PC-3 (cell line): ENCODE measurements around the gene CRISPLD2. TPM values are rescaled to one million over a fixed set of nuclear protein-coding genes. Genes with fewer than 3 reads are reported as not detected.

Source experiments
- ATAC-seq: fragments of 200-7000 bp; cut with Tn5 transposase; 2 replicates; pipeline ENCODE4 v1.9.1; 2020; ENCODE audit warnings: mild to moderate bottlenecking, moderate library complexity
- BruUV-seq: library from RNA; stranded (reverse); fragments of 400-500 nt; replicated peaks from 2 replicates; lab custom pipeline; 2021; lab: Mats Ljungman, UMichigan
- CTCF ChIA-PET: fragments of 300-600 bp; sonication (Branson Sonifier 250); formaldehyde crosslinking; loops from one replicate; lab custom pipeline; 2022; ENCODE audit warnings: antibody characterized with exemption; lab: Charles Lee
- POLR2A ChIA-PET: fragments of 300-600 bp; sonication (Branson Sonifier 250); formaldehyde crosslinking; loops from one replicate; lab custom pipeline; 2022; ENCODE audit warnings: antibody characterized with exemption; ENCODE audit not compliant: unreplicated experiment; lab: Charles Lee
- DNase-seq: peaks from one replicate; pipeline ENCODE4 v3.0.0-alpha.2; 2015
- H2AFZ ChIP-seq: fragments of 300-600 bp; sonication (generic); 2 replicates; pipeline ENCODE4 v1.6.0; 2016; ENCODE audit warnings: antibody characterized with exemption, low read length
- H3F3A ChIP-seq: fragments of 300-600 bp; sonication (generic); one replicate; pipeline ENCODE4 v1.6.0; 2017; ENCODE audit warnings: antibody characterized with exemption, low read length, control low read depth, mild to moderate bottlenecking; ENCODE audit not compliant: unreplicated experiment
- H3K27ac ChIP-seq: fragments of 300-600 bp; sonication (generic); 2 replicates; pipeline ENCODE4 v1.5.1; 2016; ENCODE audit warnings: mild to moderate bottlenecking, low read length
- H3K27me3 ChIP-seq: fragments of 300-600 bp; sonication (generic); 2 replicates; pipeline ENCODE4 v1.6.1; 2016; ENCODE audit warnings: low read length, mixed read lengths
- H3K36me3 ChIP-seq: fragments of 300-600 bp; sonication (generic); 2 replicates; pipeline ENCODE4 v1.6.1; 2016; ENCODE audit warnings: low read depth, mixed run types, low read length, mixed read lengths
- H3K4me1 ChIP-seq: fragments of 300-600 bp; sonication (generic); 2 replicates; pipeline ENCODE4 v1.5.1; 2016; ENCODE audit warnings: low read length; ENCODE audit not compliant: insufficient read depth
- H3K4me2 ChIP-seq: fragments of 300-600 bp; sonication (generic); 2 replicates; pipeline ENCODE4 v1.6.0; 2016; ENCODE audit warnings: low read length
- H3K4me3 ChIP-seq: fragments of 300-600 bp; sonication (generic); 2 replicates; pipeline ENCODE4 v1.5.1; 2016; ENCODE audit warnings: mild to moderate bottlenecking, low read length, mixed read lengths
- H3K79me2 ChIP-seq: fragments of 300-600 bp; sonication (generic); 2 replicates; pipeline ENCODE4 v1.6.1; 2017; ENCODE audit warnings: low read length, mixed read lengths
- H3K9ac ChIP-seq: fragments of 300-600 bp; sonication (generic); 2 replicates; pipeline ENCODE4 v1.6.0; 2016; ENCODE audit warnings: mild to moderate bottlenecking, low read length
- H3K9me2 ChIP-seq: fragments of 300-600 bp; sonication (generic); replicated peaks from 2 replicates; pipeline ENCODE4 v1.6.1; 2016; ENCODE audit warnings: mixed run types, low read length, mixed read lengths
- H3K9me3 ChIP-seq: fragments of 300-600 bp; sonication (generic); 2 replicates; pipeline ENCODE4 v1.6.1; 2016; ENCODE audit warnings: low read length, mixed read lengths
- H4K20me1 ChIP-seq: fragments of 300-600 bp; sonication (generic); 2 replicates; pipeline ENCODE4 v1.6.1; 2016; ENCODE audit warnings: low read length, mixed read lengths
- CTCF ChIP-seq: fragments of 300-600 bp; sonication (generic); conservative IDR thresholded peaks from 2 replicates; pipeline ENCODE4 v1.5.1; 2017; ENCODE audit warnings: antibody characterized with exemption, low read depth, mild to moderate bottlenecking, low read length
- EZH2 ChIP-seq: fragments of 300-600 bp; sonication (generic); IDR thresholded peaks from one replicate; pipeline ENCODE4 v1.6.1; 2017; ENCODE audit warnings: antibody characterized with exemption, mild to moderate bottlenecking, low read length; ENCODE audit not compliant: unreplicated experiment
- EZH2phosphoT487 ChIP-seq: fragments of 300-600 bp; sonication (generic); IDR thresholded peaks from 2 replicates; pipeline ENCODE4 v1.6.1; 2018; ENCODE audit warnings: mild to moderate bottlenecking, antibody characterized with exemption, low read length, borderline replicate concordance
- intact Hi-C: fragments of 100-400 bp; cut with micrococcal nuclease; formaldehyde crosslinking; loops from 2 replicates; pipeline ENCODE4 v1.9.0; 2023
- total RNA-seq: library from RNA; depleted of rRNA; stranded (reverse); fragments of >200 nt; gene quantifications from 2 replicates; pipeline ENCODE4 v1.2.3, GENCODE V29; 2014

CRISPLD2 gene
- total RNA-seq, 1 experiment from 2014 or later: 2.8 TPM

- H3K9ac ChIP-seq: no peak overlapping the region
- intact Hi-C loops: no loop called here
- ChIA-PET CTCF (no interaction called here), POLR2A (no interaction called here)
- H3K4me2 ChIP-seq: 0 out of 2 replicates have a peak overlapping the region, but pooled peaks have one; percentile 4
- peaks cover 9% of the 10 kb centered on the region for H3K4me1 ChIP-seq
- no peaks in the 10 kb centered on the region for H4K20me1 ChIP-seq
- no peak overlapping the region for H3K4me3 ChIP-seq
- no peaks in the 10 kb centered on the region for H3K27me3 ChIP-seq
- DNase-seq (peak; percentile 33), ATAC-seq (peak; percentile 38)
- TF ChIP-seq EZH2phosphoT487: no peak
- no peak for TF ChIP-seq CTCF
- TF ChIP-seq EZH2: no peak
- no peaks in the 10 kb centered on the region for H3K79me2 ChIP-seq
- H2AFZ ChIP-seq: peak overlapping the region; percentile 57
- H3K36me3 ChIP-seq: no peaks in the 10 kb centered on the region
- BruUV-seq: no TSS peak
- H3K9me3 ChIP-seq: no peaks in the 10 kb centered on the region
- no peak overlapping the region for H3K27ac ChIP-seq
- no peaks in the 10 kb centered on the region for H3K9me2 ChIP-seq
- H3F3A ChIP-seq: no peaks in the 10 kb centered on the region
These were observed 60.0 kb downstream of the CRISPLD2 start for GRCh38 chr16:84879569-84880487.

GRCh38 chr16:84881702-84882521, 62.1 kb downstream of the CRISPLD2 start:
- DNase-seq (no peak), ATAC-seq (no peak)
- Histone ChIP-seq H3K27me3 (no peaks in the 10 kb centered on the region), H4K20me1 (no peaks in the 10 kb centered on the region), H3K4me1 (peaks cover 9% of the 10 kb centered on the region), H3K36me3 (no peaks in the 10 kb centered on the region), H3K9me2 (no peaks in the 10 kb centered on the region), H3K27ac (no peak overlapping the region), H3F3A (no peaks in the 10 kb centered on the region), H3K79me2 (no peaks in the 10 kb centered on the region), H3K9me3 (no peaks in the 10 kb centered on the region), H2AFZ (no peak overlapping the region), H3K9ac (no peak overlapping the region), H3K4me2 (no peak overlapping the region), H3K4me3 (no peak overlapping the region)
- CTCF ChIA-PET: no interaction called here
- intact Hi-C loops: no loop called here
- no peak for TF ChIP-seq CTCF
- TF ChIP-seq EZH2phosphoT487: no peak
- TF ChIP-seq EZH2: no peak
- POLR2A ChIA-PET: no interaction called here
- BruUV-seq: no TSS peak
